ENCODE data around the gene DNA2.

DNA2 gene

GRCh38 chr10:68428396-68429104, 43.2 kb downstream of the DNA2 start:
- no peak for TF ChIP-seq CTCF (IDR thresholded peaks at IDR 0.05)

DNA sequence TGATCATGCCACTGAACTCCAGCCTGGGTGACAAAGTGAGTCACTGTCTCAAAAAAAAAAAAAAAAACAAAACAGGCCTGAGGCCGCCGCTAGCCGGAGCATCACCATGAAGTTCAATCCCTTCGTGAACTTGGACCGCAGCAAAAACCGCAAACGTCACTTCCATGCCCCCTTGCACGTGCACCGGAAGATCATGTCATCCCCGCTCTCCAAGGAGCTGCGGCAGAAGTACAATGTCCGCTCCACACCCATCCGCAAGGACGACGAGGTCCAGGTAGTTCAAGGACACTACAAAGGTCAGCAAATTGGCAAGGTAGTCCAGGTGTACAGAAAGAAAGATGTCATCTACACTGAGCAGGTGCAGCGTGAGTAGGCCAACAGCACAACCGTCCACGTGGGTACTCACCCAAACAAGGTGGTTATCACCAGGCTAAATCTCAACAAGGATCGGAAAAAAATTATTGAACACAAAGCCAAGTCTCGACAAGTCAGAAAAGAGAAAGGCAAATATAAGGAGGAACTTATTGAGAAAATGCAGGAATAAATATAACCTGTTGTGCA, 47.2 kb downstream of the DNA2 start:
- TF ChIP-seq CTCF (IDR thresholded peaks at IDR 0.05), result no peak

- no peak for TF ChIP-seq CTCF (IDR thresholded peaks at IDR 0.05)
These were observed 48.3 kb downstream of the DNA2 start for GRCh38 chr10:68423522-68423921.

GRCh38 chr10:68419376-68419775, 52.4 kb downstream of the DNA2 start:
- no peak for TF ChIP-seq CTCF (IDR thresholded peaks at IDR 0.05)

DNA sequence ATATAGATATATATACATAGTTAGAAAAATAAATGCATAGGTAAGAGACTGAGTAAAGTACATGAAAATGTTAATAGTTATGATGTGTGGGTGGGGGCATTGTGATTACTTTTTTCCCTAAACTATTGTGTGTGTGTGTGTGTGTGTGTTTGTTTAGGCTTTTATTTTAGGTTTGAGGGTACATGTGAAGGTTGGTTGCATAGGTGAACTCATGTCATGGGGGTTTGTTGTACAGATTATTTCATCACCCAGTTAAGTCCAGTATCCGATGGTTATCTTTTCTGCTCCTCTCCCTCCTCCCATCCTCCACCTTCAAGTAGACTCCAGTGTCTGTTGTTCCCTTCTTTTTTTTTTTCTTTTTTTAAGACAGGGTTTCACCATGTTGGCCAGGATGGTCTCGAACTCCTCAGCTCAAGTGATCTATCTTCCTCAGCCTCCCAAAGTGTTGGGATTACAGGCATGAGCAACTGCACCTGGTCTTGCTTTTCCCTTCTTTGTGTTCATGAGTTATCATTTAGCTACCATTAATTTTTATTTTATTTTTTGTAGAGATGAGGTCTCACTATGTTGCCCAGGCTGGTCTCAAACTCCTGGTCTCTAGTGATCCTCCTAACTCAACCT, 62.8 kb downstream of the DNA2 start:
- no peak for TF ChIP-seq CTCF (IDR thresholded peaks at IDR 0.05)

DNA sequence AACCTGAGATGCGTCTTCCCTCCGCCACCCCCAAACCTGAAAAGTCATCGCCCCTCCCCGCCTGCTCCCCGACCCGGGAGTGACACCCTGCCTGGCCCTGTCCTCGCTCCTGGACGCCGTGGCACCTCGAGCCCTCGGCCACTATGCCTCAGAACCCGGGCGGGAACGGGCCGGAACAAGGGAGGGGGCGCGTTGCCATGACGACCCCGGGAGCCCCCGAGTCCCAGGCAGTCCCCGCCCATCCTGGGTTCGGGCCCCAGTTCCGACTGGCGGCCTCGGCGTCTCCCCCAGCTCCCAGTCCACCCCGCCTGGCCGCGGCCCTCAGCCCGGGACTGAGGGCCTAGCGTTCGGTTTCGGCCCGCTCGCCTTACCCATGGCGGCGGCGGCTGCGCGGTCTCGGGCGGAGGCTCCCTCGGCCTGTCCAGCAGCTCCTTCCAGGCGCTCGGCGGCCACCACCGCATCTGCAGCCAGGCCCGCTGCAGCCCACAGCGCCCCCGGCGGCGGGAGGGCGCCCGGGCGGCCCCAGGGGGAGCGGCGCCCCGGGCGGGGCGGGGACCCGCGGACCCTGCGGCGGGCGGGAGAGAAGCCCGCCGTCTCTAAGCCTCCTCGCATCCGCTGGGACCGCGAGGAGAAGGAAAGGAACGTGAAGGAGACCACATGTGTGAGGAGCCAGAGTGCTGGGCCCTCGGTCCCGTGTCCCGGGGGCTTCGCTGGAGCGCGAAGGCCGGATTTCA, 64.8 kb downstream of the DNA2 start, which contains the start of gene RUFY2:
RUFY2 (minus strand) TSS at position 463 of the 734 bp plus-strand sequence; CDS start at position 375, 88 bp downstream.
- TF ChIP-seq CTCF (IDR thresholded peaks at IDR 0.05), result peak; percentile 95

GRCh38 chr10:68406111-68406814, 65.5 kb downstream of the DNA2 start:
- no peak for TF ChIP-seq CTCF (IDR thresholded peaks at IDR 0.05)

Measured in LNCAP (cell line).